ENCODE results near the gene TRPV5. TPM values are rescaled to one million over a fixed set of nuclear protein-coding genes. Genes with fewer than 3 reads are reported as not detected.

Gene TRPV5
- total and polyA plus RNA-seq, 2 of the 4 experiments (the other 2 are of a cell fraction), result not detected

GRCh38 chr7:142927085-142927745 lies 6.3 kb downstream of the TRPV5 start:
- dilution Hi-C loops (cut with HindIII; ENCODE audit: low sequenced_read_pairs, unreplicated experiment) (no loop called here), intact Hi-C loops (cut with micrococcal nuclease) (no loop called here), in situ Hi-C loops (cut with MboI; ENCODE audit: low sequenced_read_pairs) (no loop called here)
- no peaks in the 10 kb centered on the region for H3K27me3 ChIP-seq (ENCODE audit: control insufficient read depth, insufficient read depth, low read length)
- ChIA-PET CTCF (interaction anchor here (0.6 kb wide), 1 partner anchor 1572 kb away, joined by 7 read pairs; no protein-coding TSS in a partner anchor), POLR2A (ENCODE audit: unreplicated experiment) (no interaction called here)
- H4K5ac ChIP-seq (ENCODE audit: low read depth, low read length), result no peak overlapping the region
- no peaks in the 10 kb centered on the region for H3K36me3 ChIP-seq (ENCODE audit: control insufficient read depth, insufficient read depth, low read length)
- no peak overlapping the region for H2BK5ac ChIP-seq (ENCODE audit: low read depth, low read length, poor library complexity, severe bottlenecking)
- 14% methylated on average over 1 of the region's 7 CpGs; no CpG with 5 or more reads in 1 of the 2 experiments for WGBS, 2 experiments (ENCODE audit: extremely low coverage in 2 of 2, insufficient read length in 1 of 2)
- no peak overlapping the region for H4K8ac ChIP-seq (ENCODE audit: low read depth in 2 of 2, low read length in 2 of 2)
- H3K23ac ChIP-seq (ENCODE audit: low read depth, low read length), result no peak overlapping the region
- no TSS peak for BruUV-seq (replicated peaks)
- H3K14ac ChIP-seq (replicated peaks; ENCODE audit: low read depth, low read length), result no peak overlapping the region
- no peak overlapping the region for H3K9ac ChIP-seq (ENCODE audit: low read depth, low read length)
- H3K56ac ChIP-seq (ENCODE audit: extremely low read depth, insufficient read depth, low read length), result no peak overlapping the region
- no peak overlapping the region for H3K18ac ChIP-seq (ENCODE audit: low read depth, low read length)
- ATAC-seq (ENCODE audit: low read depth), result no peak
- no peak overlapping the region for H2BK20ac ChIP-seq (ENCODE audit: low read depth, low read length)
- no peak overlapping the region for H2AK5ac ChIP-seq (ENCODE audit: low read depth, low read length)
- no peaks in the 10 kb centered on the region for H3K9me1 ChIP-seq (ENCODE audit: insufficient read depth, low read length)
- no peaks in the 10 kb centered on the region for H4K20me1 ChIP-seq (ENCODE audit: insufficient read depth, low read length)
- H3K79me1 ChIP-seq (ENCODE audit: low read depth in 1 of 2, low read length in 2 of 2), result no peaks in the 10 kb centered on the region
- H3K4me2 ChIP-seq (ENCODE audit: low read depth, low read length), result no peak overlapping the region
- no peak overlapping the region for H3K27ac ChIP-seq (ENCODE audit: insufficient read depth, low read length)
- no peak overlapping the region for H2BK120ac ChIP-seq (ENCODE audit: low read depth, low read length)
- H2AFZ ChIP-seq (replicated peaks; ENCODE audit: low read length, poor library complexity), result no peak overlapping the region
- no peak overlapping the region for H2AK9ac ChIP-seq (replicated peaks; ENCODE audit: low read depth, low read length, poor library complexity)
- H3K9me3 ChIP-seq (ENCODE audit: control insufficient read depth, insufficient read depth, low read length), result peaks cover 10% of the 10 kb centered on the region; the same call in 1 of the 2 replicates
- no peak overlapping the region for H3K4ac ChIP-seq (ENCODE audit: low read depth, low read length)
- H2BK15ac ChIP-seq (ENCODE audit: low read depth, low read length), result no peak overlapping the region
- no peak overlapping the region for H3K4me3 ChIP-seq (ENCODE audit: insufficient read depth, low read depth, low read length)
- H3K4me1 ChIP-seq (ENCODE audit: control insufficient read depth, insufficient read depth, low read length), result no peaks in the 10 kb centered on the region
- no peak overlapping the region for H4K91ac ChIP-seq (ENCODE audit: insufficient read depth, low read depth, low read length)
- no peak for TF ChIP-seq NFE2L2 (IDR thresholded peaks at IDR 0.05; ENCODE audit: low read depth, low read length)
- TF ChIP-seq POLR2A (IDR thresholded peaks at IDR 0.05; ENCODE audit: low read depth, low read length), result no peak
- TF ChIP-seq RAD21 (IDR thresholded peaks at IDR 0.05; ENCODE audit: low read length), result no peak
- TF ChIP-seq FOS (IDR thresholded peaks at IDR 0.05; ENCODE audit: low read depth, low read length), result no peak
- TF ChIP-seq MXI1 (IDR thresholded peaks at IDR 0.05; ENCODE audit: borderline replicate concordance, low read depth, low read length), result no peak
- TF ChIP-seq RCOR1 (IDR thresholded peaks at IDR 0.05; ENCODE audit: insufficient replicate concordance, low read length), result no peak
- TF ChIP-seq CEBPB (IDR thresholded peaks at IDR 0.05; ENCODE audit: low read depth, low read length), result no peak
- no peak for TF ChIP-seq MAFK (IDR thresholded peaks at IDR 0.05; ENCODE audit: low read depth, low read length)
- TF ChIP-seq ELK1 (IDR thresholded peaks at IDR 0.05; ENCODE audit: borderline replicate concordance, low read depth, low read length), result no peak
- no peak for TF ChIP-seq USF2 (IDR thresholded peaks at IDR 0.05; ENCODE audit: low read depth, low read length)
- no peak for TF ChIP-seq CTCF (conservative IDR thresholded peaks at IDR 0.05; ENCODE audit: low read depth, low read length)
- no peak for TF ChIP-seq MAZ (IDR thresholded peaks at IDR 0.05; ENCODE audit: borderline replicate concordance, low read depth, low read length)
- TF ChIP-seq RFX5 (IDR thresholded peaks at IDR 0.05; ENCODE audit: low read depth, low read length), result no peak
- TF ChIP-seq SMC3 (IDR thresholded peaks at IDR 0.05; ENCODE audit: low read depth, low read length), result no peak
- no peak for DNase-seq
